ENCODE measurements around the gene AHRR.

AHRR gene

GRCh38 chr5:428754-429452 lies 107.4 kb downstream of the AHRR start:
- TF ChIP-seq CTCF (IDR thresholded peaks at IDR 0.05; ENCODE audit: borderline replicate concordance, insufficient read depth, low read depth, low read length): no peak
- H3K4me3 ChIP-seq (ENCODE audit: low read depth, low read length): no peak overlapping the region

DNA sequence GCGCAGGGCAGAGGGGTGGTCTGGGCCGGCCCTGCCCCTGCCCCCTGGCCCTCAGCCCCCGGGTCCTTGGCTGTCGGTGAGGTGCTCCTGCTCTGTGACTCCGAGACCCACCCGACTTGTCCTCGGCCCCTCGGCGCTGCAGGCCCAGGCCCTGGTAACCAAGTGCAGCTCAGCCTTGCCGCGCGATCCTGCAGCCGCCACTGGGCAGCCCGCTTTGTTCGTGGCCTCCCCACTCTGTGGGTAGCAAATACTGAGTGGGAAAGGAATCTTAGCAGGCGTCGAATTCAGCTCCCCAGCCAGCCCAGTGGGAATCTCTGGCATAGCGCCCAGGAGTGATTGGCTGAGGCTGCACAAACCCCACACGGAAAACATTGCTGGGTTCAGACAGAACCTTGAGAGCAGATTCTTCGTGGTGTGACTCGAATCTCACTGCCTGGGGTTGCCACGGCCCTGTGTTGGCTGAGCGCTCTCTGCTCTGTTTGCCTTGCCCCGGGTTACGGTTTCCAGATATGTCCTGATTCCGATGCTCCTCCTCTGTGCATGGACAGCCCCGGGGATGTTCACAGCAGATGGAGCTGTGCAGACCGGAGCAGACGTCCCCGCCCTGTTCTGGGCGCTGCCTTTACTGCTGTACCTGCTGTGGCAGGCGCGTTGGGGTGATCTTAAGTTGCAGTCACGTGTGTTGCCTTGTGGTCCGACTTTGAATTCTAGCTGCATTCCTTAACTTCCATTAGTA lies 108.1 kb downstream of the AHRR start:
- TF ChIP-seq CTCF (IDR thresholded peaks at IDR 0.05; ENCODE audit: borderline replicate concordance, insufficient read depth, low read depth, low read length): no peak
- H3K4me3 ChIP-seq (ENCODE audit: low read depth, low read length): no peak overlapping the region

DNA sequence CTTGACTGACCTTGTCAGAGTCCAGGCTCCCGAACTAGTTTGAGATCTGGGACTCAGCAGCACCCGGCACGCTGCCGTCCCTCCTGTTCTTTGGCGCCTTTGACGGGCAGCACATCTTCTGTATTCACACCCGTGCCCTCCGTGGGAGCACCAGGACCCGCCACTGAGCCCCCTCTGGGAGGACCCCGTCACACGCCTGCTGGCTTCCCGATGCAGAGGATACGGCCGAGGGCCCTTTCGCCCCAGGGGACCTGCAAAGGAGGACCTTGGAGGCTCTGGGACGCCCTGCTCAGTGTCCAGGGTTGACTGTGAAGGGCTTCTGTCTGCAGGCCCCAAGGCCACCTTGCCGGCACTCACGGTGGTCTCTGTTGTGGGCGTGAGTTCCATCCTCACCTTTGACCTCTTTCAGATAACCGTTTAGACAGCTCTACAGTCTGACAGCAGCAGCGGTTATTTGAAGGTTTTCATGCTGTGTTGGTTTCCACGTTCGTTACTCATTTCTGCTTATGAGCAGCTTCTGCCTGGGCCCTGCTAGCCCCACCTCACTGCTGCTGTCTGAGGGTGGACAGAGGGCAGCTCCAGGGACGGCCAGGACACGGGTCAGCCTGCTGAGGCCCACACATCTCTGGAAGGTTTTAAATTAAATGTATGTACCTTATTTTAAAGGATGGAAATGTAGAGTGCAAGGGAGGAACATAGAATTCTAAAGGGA lies 108.9 kb downstream of the AHRR start:
- H3K4me3 ChIP-seq (ENCODE audit: low read depth, low read length): no peak overlapping the region
- no peak for TF ChIP-seq CTCF (IDR thresholded peaks at IDR 0.05; ENCODE audit: borderline replicate concordance, insufficient read depth, low read depth, low read length)

DNA sequence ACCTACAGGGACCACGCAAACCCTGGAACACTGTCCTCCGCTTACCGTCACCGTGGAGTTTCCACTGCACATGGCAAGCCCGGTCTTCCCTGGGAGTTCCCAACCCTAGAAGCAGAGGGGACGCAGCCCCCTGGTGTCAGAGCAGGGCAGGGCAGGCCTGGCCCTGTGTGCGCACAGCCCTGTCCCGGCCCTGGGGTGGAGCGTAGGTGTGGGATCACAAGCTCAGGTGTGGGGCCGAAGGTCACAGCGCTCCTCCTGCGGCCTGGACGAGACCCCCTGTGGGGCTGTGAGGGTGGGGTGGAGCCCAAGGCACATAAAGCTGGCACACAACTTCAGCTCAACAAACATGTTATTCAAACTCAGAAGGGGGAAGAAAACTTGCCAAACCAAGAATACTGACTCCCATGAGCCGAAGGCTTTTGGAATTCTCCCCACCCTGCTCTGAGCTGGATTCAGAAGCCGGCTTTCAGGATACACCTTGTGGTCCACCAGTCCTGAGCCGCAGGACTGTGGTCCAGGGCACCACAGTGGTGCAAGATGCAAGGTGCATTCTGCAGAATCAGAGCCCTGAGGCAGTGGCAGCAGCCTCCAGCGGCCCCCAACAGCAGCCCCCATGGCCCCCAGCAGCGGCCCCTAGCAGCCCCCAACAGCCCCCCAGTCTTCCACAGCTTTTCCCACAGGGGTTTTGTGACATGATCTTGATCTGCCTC lies 109.6 kb downstream of the AHRR start:
- peak; percentile 91 for TF ChIP-seq CTCF (IDR thresholded peaks at IDR 0.05; ENCODE audit: borderline replicate concordance, insufficient read depth, low read depth, low read length)
- no peak overlapping the region for H3K4me3 ChIP-seq (ENCODE audit: low read depth, low read length)

- H3K4me3 ChIP-seq (ENCODE audit: low read depth, low read length): no peak overlapping the region
- no peak for TF ChIP-seq CTCF (IDR thresholded peaks at IDR 0.05; ENCODE audit: borderline replicate concordance, insufficient read depth, low read depth, low read length)
Observed at GRCh38 chr5:431711-432050, 110.2 kb downstream of the AHRR start.

GRCh38 chr5:432201-432927 lies 110.8 kb downstream of the AHRR start:
- H3K4me3 ChIP-seq (ENCODE audit: low read depth, low read length): no peak overlapping the region
- TF ChIP-seq CTCF (IDR thresholded peaks at IDR 0.05; ENCODE audit: borderline replicate concordance, insufficient read depth, low read depth, low read length): no peak
